Measurements from ENCODE around the gene GALNT2. TPM values are rescaled to one million over a fixed set of nuclear protein-coding genes. Genes with fewer than 3 reads are reported as not detected.

GALNT2 gene
- polyA plus RNA-seq, 3 donors from 2014 or later, result 18.5 to 30.0 (median 22.5) TPM

DNA sequence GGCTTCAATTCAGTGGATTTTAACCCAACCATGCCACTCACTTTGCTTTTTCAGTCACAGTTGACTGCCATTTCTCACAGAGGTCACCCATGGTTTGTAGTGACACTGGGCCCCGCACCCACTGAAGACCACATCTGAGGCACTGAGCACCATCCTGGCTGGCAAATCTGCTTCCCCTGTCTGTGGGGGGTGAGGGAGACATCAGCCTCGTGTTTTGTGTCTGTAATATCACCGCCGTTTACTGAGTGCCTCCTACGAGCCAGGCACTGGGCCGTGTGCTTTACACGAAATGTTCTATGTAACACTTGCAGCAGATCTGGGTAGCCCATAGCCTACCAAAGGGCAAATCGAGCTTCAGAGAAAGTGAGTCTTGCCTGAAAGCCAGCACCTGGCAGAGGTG lies 197.3 kb downstream of the GALNT2 start:
- no peak for DNase-seq
- Mint-ChIP-seq H3K9me3 (no peaks in the 10 kb centered on the region), H3K4me1 (peaks cover 0 to 4% of the 10 kb centered on the region in 2 donors), H3K36me3 (peaks cover 13 to 47% (median 19%) of the 10 kb centered on the region in 3 donors), H3K27ac (no peak overlapping the region), H3K27me3 (ENCODE audit: low read depth in 3 of 3) (peaks cover 0 to 6% (median 0%) of the 10 kb centered on the region in 3 donors), H3K4me3 (no peak overlapping the region)

DNA sequence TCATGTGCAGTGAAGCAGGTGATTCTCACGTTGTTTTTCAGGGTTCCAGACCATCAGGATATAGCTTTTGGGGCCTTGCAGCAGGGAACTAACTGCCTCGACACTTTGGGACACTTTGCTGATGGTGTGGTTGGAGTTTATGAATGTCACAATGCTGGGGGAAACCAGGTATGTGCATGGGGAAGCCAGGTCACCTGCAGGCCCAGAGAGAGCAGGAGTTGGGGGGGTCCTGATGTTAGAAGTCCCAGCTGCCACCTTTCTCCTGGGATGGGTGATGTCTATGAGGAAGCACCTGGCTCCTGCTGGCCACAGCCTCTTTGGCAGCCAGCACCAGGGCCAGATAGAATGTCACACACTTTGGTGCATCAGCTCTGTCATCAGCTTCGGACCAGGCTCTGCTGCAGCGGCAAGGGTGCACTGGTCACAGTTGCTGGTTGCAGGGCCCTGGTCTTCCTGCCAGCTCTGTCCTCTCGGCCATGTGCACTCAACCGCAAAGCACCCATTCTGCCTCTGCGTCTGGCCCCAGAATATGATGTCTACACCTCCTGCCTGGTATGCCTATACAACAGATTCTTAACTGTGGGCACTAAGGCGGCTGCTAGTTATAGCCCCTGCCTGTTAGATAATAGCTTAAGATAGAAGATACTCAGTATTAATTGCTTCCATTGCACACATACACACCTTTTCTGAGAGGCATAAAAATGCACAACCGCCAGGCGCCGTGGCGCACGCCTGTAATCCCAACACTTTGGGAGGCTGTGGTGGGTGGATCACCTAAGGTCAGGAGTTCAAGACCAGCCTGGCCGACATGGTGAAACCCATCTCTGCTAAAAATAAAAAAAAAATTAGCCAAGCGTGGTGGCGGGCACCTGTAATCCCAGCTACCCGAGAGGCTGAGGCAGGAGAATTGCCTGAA lies 198.4 kb downstream of the GALNT2 start:
- DNase-seq, result no peak

DNA sequence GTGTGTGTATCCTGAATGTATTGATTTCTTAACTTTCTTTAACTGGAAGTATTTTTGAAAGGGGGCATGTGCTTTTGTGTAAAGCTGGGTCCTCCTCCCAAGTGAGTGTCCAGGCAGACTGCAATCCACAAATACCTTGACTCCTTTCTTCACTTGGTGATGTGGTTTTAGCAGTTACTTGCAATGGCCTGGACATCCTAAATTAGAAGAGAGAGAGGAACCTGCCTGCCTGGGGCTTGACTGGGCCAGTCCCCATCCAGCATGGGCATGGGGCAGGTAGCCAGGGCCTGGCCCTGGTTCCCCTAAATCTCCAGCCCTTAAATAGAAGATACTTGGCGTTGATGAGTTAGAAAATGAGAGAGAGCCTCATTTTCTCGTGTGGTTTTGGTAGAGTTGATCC lies 199.4 kb downstream of the GALNT2 start:
- no peaks in the 10 kb centered on the region for H3K9me3 Mint-ChIP-seq
- H3K4me3 Mint-ChIP-seq, result no peak overlapping the region
- DNase-seq, result no peak
- peaks cover 13 to 42% (median 14%) of the 10 kb centered on the region in 3 donors for H3K36me3 Mint-ChIP-seq
- H3K27me3 Mint-ChIP-seq (ENCODE audit: low read depth in 3 of 3), result peaks cover 0 to 6% (median 2%) of the 10 kb centered on the region in 3 donors
- H3K4me1 Mint-ChIP-seq, result peaks cover 15 to 23% of the 10 kb centered on the region in 2 donors
- peak overlapping the region in 1 of 6 donors; percentile 35 for H3K27ac Mint-ChIP-seq

More for the DNA sequence above, 198.4 kb downstream of the GALNT2 start:
- no peaks in the 10 kb centered on the region for H3K9me3 Mint-ChIP-seq
- H3K4me1 Mint-ChIP-seq, result peaks cover 5 to 13% of the 10 kb centered on the region in 2 donors
- H3K27me3 Mint-ChIP-seq (ENCODE audit: low read depth in 3 of 3), result peaks cover 0 to 6% (median 0%) of the 10 kb centered on the region in 3 donors
- no peak overlapping the region for H3K4me3 Mint-ChIP-seq
- H3K27ac Mint-ChIP-seq, result no peak overlapping the region
- H3K36me3 Mint-ChIP-seq, result peaks cover 13 to 42% (median 14%) of the 10 kb centered on the region in 3 donors

DNA sequence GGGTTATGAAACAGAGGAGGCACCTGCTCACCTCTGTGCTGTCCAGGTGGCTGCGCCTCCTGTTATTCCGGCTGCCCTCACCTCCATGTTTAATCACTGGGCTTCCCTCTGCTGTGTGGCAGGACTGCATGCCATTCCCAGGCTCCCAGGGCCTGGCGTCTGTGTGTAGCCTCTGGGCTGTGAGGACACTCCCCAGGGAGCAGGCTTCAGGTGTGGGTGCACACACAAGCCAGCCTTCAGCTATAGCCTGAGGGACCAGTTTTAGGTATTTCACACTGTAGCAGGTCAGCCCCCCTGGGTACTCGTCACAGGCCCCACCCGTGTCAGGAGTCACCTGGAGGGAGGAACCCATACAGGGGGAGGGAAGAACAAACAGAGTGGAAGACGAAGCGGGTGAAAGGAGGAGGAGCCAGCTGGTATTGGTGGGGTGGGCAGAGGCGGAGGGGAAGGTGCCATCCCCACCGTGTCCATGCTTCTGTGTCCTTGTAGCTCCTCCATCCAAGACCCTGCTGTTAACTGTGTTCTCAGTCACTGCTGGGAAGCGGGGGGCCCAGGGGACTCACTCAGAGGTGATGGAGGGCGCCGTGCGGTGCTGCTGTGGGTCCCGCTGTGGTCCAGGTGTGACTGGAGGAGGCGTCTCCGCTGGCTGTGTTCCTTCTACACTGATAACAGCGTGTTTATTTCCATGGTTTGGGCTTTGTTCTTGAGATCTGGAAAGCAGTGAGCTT lies 200.5 kb downstream of the GALNT2 start:
- Mint-ChIP-seq H3K27ac (peak overlapping the region in 3 of 6 donors; percentile 17 to 35 (median 18)), H3K9me3 (no peaks in the 10 kb centered on the region), H3K4me3 (no peak overlapping the region), H3K4me1 (peaks cover 18 to 25% of the 10 kb centered on the region in 2 donors), H3K27me3 (ENCODE audit: low read depth in 3 of 3) (peaks cover 0 to 6% (median 2%) of the 10 kb centered on the region in 3 donors), H3K36me3 (peaks cover 9 to 42% (median 14%) of the 10 kb centered on the region in 3 donors)
- DNase-seq, result no peak

DNA sequence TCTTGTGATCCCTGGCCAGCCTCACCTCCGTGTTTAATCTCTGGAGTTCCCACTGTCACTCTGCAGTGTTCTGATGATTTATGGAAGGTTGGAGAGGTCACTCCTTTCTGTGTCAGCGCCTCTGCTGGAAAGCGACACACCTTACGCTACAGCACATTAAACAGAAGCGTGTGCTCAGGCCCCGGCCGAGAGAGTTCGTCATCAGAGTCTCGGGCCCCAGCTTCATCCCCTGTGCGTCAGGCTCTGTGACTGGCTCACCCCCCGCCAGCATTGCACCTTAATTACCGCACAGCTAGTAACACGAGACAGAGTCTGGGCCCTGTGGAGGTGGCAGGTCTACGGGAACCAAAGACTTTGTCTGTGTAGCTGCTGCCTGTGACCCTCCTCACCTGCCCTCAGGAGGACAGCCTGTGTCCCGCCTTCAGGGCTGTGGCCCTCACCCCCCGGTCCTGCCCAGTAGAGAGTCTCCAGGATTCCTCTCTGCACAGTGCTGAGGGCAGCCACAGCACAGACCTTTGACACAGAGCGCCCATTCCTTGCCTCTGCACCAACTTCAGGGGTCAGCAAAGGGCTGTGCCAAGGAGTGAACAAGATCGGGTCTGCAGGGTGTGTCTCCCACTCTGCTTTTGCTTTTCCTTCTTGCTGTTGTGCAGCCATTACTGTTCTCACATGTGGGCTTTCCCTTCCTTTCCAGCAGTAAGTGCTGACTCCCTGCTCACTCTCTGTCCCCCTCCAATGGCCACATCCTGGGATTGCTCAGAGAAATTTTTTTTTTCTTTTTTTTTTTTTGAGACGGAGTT lies 201.5 kb downstream of the GALNT2 start:
- Mint-ChIP-seq H3K4me1 (peaks cover 29 to 32% of the 10 kb centered on the region in 2 donors), H3K36me3 (peaks cover 9 to 34% (median 14%) of the 10 kb centered on the region in 3 donors), H3K9me3 (no peaks in the 10 kb centered on the region), H3K4me3 (no peak overlapping the region), H3K27me3 (ENCODE audit: low read depth in 3 of 3) (peaks cover 0 to 4% (median 2%) of the 10 kb centered on the region in 3 donors), H3K27ac (peak overlapping the region in 2 of 6 donors; percentile 17 to 20)
- DNase-seq, result no peak

DNA sequence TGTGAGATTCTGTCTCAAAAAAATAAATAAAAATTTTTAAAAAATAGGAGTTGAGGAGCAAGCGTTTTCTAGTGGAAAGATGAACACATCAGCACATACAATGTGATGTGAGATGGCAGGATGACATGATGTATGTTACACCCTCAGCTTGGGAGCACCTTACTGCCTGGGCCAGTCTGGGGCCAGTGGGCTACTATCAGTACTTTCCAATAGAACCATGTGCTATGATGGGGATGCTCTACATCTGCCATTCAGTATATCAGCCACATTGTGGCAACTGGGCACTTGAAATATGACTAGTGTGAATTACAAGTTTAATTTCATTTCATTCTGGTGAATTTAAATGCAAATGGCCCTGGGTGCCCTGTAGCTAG lies 203.1 kb downstream of the GALNT2 start:
- no peaks in the 10 kb centered on the region for H3K9me3 Mint-ChIP-seq
- peaks cover 0 to 4% (median 2%) of the 10 kb centered on the region in 3 donors for H3K27me3 Mint-ChIP-seq (ENCODE audit: low read depth in 3 of 3)
- peaks cover 42% of the 10 kb centered on the region in 2 donors for H3K4me1 Mint-ChIP-seq
- peaks cover 3 to 18% (median 11%) of the 10 kb centered on the region in 3 donors for H3K36me3 Mint-ChIP-seq
- no peak for DNase-seq
- peak overlapping the region; percentile 71 to 89 (median 83) for H3K27ac Mint-ChIP-seq
- H3K4me3 Mint-ChIP-seq, result peak overlapping the region; percentile 33 to 87 (median 65)

DNA sequence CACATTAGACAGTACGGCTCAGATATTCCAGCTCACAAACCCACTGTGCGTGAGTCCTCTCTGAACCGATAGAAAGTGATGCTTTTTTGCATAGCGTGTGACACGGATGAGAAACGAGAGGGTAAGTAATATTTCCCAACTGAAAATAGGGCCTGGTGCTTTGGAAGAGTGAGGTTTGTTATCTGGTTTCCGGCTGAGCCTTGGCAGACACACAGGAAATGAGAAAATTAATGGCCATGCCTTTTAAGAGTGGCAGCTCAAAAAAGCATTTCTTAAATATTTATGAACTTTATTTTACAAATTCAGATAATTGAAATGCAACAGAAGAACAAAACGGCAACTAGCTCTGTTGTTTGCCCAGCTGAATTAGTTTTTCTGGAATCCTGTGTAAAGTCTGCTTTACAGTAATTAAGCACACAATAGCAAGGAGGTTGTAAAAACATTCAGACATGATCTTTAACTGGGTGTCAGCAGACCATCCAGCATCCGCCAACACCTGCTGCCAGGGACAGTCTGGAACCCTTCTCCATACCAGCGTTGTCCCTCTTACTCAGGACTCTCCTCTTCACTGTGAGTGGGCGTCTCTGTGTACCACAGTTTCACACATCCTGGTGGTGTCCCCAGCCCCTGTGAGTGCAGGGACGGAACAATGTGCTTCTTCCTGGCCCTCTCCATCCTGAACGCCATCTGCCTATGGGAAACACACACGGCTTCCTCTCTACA lies 203.7 kb downstream of the GALNT2 start:
- H3K27ac Mint-ChIP-seq, result peak overlapping the region; percentile 71 to 89 (median 83)
- DNase-seq, result peak; percentile 14 to 25 (median 19)

DNA sequence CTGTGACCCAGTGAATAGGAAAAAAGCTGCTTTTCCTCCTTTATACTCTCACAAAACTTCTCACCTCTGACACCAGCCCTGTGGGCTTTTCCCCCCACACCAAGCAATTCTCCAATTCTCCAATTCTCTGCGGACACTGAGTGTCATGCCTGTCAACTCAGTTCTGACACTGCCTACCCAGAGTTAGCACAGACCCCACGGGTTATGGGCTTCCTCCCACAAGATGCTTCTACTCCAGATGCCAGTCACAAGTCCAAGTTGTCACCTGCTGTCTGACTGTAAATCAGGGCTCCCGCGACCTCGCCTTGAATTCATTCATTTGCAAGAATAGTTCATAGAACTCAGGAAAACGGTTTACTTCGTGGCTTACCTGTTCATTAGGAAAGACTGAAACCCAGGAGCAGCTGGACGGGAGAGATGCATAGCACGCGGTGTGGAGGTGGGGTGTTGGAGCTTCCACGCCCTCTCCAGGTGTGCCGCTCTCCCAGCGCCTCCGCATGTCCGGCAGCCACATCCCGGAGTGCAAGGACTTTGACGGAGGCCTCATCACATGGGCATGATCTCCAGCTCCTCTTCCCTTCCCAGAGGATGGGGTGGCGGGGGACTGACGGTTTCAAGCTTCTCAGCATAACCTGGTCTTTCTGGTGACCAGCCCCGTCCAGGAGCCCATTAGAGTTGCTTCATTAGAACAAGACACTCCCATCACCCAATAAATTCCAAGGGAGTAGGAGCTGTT lies 204.4 kb downstream of the GALNT2 start:
- Mint-ChIP-seq H3K27me3 (ENCODE audit: low read depth in 3 of 3) (peaks cover 0 to 4% (median 2%) of the 10 kb centered on the region in 3 donors), H3K36me3 (peaks cover 3 to 11% (median 7%) of the 10 kb centered on the region in 3 donors), H3K9me3 (no peaks in the 10 kb centered on the region), H3K27ac (peak overlapping the region; percentile 31 to 89 (median 82)), H3K4me1 (peaks cover 42% of the 10 kb centered on the region in 2 donors), H3K4me3 (peak overlapping the region; percentile 58 to 87 (median 65))
- no peak for DNase-seq

More for the DNA sequence above, 203.7 kb downstream of the GALNT2 start:
- peak overlapping the region; percentile 33 to 87 (median 65) for H3K4me3 Mint-ChIP-seq
- peaks cover 0 to 4% (median 2%) of the 10 kb centered on the region in 3 donors for H3K27me3 Mint-ChIP-seq (ENCODE audit: low read depth in 3 of 3)
- peaks cover 3 to 12% (median 11%) of the 10 kb centered on the region in 3 donors for H3K36me3 Mint-ChIP-seq
- H3K4me1 Mint-ChIP-seq, result peaks cover 42% of the 10 kb centered on the region in 2 donors
- no peaks in the 10 kb centered on the region for H3K9me3 Mint-ChIP-seq

DNA sequence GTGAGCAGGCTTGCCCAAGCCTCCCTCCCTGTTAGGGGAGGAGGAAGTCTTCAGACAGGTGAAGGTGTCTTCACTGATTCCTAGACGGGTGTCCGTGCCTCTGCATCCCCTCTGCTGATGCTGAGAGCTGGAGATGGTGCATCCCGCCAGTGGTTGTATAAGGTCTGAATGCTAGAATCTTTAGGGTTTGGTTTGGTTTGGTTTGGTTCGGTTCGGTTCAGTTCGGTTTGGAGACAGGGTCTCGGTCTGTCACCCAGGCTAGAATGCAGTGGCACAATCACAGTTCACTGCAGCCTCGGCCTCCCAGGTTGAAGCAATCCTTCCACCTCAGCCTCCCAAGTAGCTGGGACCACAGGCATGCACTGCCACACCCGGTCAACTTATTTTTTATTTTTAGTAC lies 205.5 kb downstream of the GALNT2 start:
- H3K27me3 Mint-ChIP-seq (ENCODE audit: low read depth in 3 of 3), result peaks cover 0 to 4% (median 2%) of the 10 kb centered on the region in 3 donors
- no peak overlapping the region for H3K4me3 Mint-ChIP-seq
- peaks cover 3 to 8% (median 4%) of the 10 kb centered on the region in 3 donors for H3K36me3 Mint-ChIP-seq
- peaks cover 42% of the 10 kb centered on the region in 2 donors for H3K4me1 Mint-ChIP-seq
- peak overlapping the region in 2 of 6 donors; percentile 50 to 59 for H3K27ac Mint-ChIP-seq
- H3K9me3 Mint-ChIP-seq, result no peaks in the 10 kb centered on the region
- DNase-seq, result no peak

DNA sequence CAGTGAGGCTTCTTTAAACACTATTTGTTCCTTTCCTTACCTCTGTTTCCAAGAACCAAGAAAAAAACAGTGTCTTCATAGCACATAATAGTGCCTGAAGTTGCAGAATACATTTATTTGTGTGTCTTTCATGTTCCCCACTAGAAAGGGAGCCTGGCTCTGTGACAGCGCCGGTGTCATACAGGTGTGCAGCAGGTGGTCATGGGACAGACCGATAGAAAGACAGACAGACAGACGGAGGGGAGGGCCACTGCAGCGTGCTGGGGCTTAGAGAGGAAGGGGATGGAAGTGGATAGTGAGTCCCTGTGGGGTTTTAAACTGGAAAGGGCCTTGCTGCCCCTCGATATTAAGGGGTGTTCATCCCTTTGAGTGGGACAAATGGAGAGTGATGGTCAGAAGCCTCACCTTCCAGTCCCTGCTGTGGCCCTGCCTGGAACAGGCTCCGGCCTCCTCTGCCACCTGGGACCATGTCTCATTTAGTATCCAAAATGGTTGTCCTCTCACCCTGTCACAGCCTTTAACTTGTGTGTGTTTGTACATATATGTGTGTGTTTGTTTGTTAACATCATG lies 206.2 kb downstream of the GALNT2 start:
- H3K9me3 Mint-ChIP-seq, result no peaks in the 10 kb centered on the region
- peaks cover 39 to 42% of the 10 kb centered on the region in 2 donors for H3K4me1 Mint-ChIP-seq
- no peak for DNase-seq

DNA sequence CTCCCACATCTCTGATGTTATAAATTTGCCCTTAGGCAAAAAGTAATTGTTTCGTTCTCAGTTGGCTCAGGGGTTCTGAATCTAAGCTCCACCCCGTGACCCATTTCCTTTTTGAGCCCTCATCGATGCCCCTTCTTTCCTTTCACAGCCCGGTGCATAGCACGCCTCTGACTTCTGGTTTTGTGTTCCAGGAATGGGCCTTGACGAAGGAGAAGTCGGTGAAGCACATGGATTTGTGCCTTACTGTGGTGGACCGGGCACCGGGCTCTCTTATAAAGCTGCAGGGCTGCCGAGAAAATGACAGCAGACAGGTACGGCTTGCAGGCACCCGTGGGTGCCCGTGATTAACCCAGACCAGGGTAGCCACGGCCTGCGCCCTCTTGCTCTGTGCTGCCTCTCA lies 207.2 kb downstream of the GALNT2 start:
- peaks cover 0 to 4% (median 2%) of the 10 kb centered on the region in 3 donors for H3K27me3 Mint-ChIP-seq (ENCODE audit: low read depth in 3 of 3)
- H3K36me3 Mint-ChIP-seq, result peaks cover 3 to 11% (median 7%) of the 10 kb centered on the region in 3 donors
- H3K27ac Mint-ChIP-seq, result peak overlapping the region; percentile 14 to 74 (median 60)
- H3K4me3 Mint-ChIP-seq, result peak overlapping the region; percentile 53 to 72 (median 67)
- H3K4me1 Mint-ChIP-seq, result peaks cover 38 to 42% of the 10 kb centered on the region in 2 donors
- no peak for DNase-seq
- no peaks in the 10 kb centered on the region for H3K9me3 Mint-ChIP-seq

More for the DNA sequence above, 206.2 kb downstream of the GALNT2 start:
- Mint-ChIP-seq H3K27ac (peak overlapping the region in 3 of 6 donors; percentile 50 to 66 (median 59)), H3K4me3 (no peak overlapping the region), H3K27me3 (ENCODE audit: low read depth in 3 of 3) (peaks cover 0 to 4% (median 2%) of the 10 kb centered on the region in 3 donors), H3K36me3 (peaks cover under 1 to 8% (median 7%) of the 10 kb centered on the region in 3 donors)
